Fibroblast of the aortic adventitia (primary cell): Measurements from ENCODE around the gene TTC23. TPM values are rescaled to one million over a fixed set of nuclear protein-coding genes. Genes with fewer than 3 reads are reported as not detected.

ENCODE experiments used
- DNase-seq: peaks from one replicate; pipeline ENCODE4 v3.0.0-alpha.2; 2010; ENCODE audit warnings: low read depth
- H3K4me3 ChIP-seq: 2 replicates; pipeline ENCODE4 v1.5.1; 2011; ENCODE audit warnings: low read depth, mild to moderate bottlenecking, control low read depth, low read length, moderate library complexity
- CTCF ChIP-seq: IDR thresholded peaks from 2 replicates; pipeline ENCODE4 v1.5.1; 2011; ENCODE audit warnings: mild to moderate bottlenecking, low read length, control low read depth, inconsistent platforms; ENCODE audit not compliant: insufficient read depth
- total RNA-seq: library from RNA; depleted of rRNA; stranded (reverse); fragments of >200 nt; gene quantifications from 2 replicates; pipeline ENCODE4 v1.2.3, GENCODE V29; 2012; ENCODE audit warnings: low replicate concordance

TTC23 gene
- total RNA-seq, 1 donor: 36.7 TPM

GRCh38 chr15:99104788-99105513 lies 144.4 kb downstream of the TTC23 start, which contains the start of gene SYNM:
Gene SYNM, plus strand, starts transcription at chr15:99105080. Its CDS starts 120 bp downstream, at chr15:99105200.
- peak; percentile 49 for TF ChIP-seq CTCF
- peak within 1 kb of the TSS; percentile 61 for H3K4me3 ChIP-seq
- peak; percentile 56 for DNase-seq

- DNase-seq: no peak
- no peak for TF ChIP-seq CTCF
- no peak overlapping the region for H3K4me3 ChIP-seq
These were observed 146.1 kb downstream of the TTC23 start for GRCh38 chr15:99103279-99103678.

- TF ChIP-seq CTCF: no peak
- no peak overlapping the region for H3K4me3 ChIP-seq
- no peak for DNase-seq
These were observed 146.8 kb downstream of the TTC23 start for GRCh38 chr15:99102332-99103235.

GRCh38 chr15:99101501-99101900 lies 147.9 kb downstream of the TTC23 start:
- DNase-seq: no peak
- no peak overlapping the region for H3K4me3 ChIP-seq
- TF ChIP-seq CTCF: no peak

- peak; percentile 67 for DNase-seq
- H3K4me3 ChIP-seq: peak overlapping the region; percentile 56
- peak; percentile 91 for TF ChIP-seq CTCF
These were observed 148.9 kb downstream of the TTC23 start for GRCh38 chr15:99100245-99101173.

- no peak overlapping the region for H3K4me3 ChIP-seq
- TF ChIP-seq CTCF: no peak
- no peak for DNase-seq
These were observed 149.7 kb downstream of the TTC23 start for GRCh38 chr15:99099661-99100060.
